Natural killer cell (primary cell): ENCODE results near the gene MAP3K8. TPM values are rescaled to one million over a fixed set of nuclear protein-coding genes. Genes with fewer than 3 reads are reported as not detected.
A peak's percentile ranks its signal among the peaks of the same experiment; 100 is the strongest.

ENCODE experiments used
- ATAC-seq, 3 donors: fragments of 150-1000 bp in 2 of 3; fragments of 200-7000 bp in 1 of 3; cut with Tn5 transposase; 1 replicate in 1 of 3; 2 replicates in 2 of 3; pipeline ENCODE4 v1.10.0; 2021; ENCODE audit warnings: mild to moderate bottlenecking in 2 of 3, moderate library complexity in 2 of 3
- DNase-seq, 2 donors: peaks; one replicate each; pipeline versions ENCODE4 v3.0.0 to v3.0.0-alpha.2; 2013 to 2021; ENCODE audit warnings: mixed read lengths in 1 of 2
- H3K27ac ChIP-seq: one replicate; pipeline ENCODE4 v1.5.1; 2013; ENCODE audit warnings: mild to moderate bottlenecking, low read length
- H3K27me3 ChIP-seq: one replicate; pipeline ENCODE4 v1.6.1; 2013; ENCODE audit warnings: low read length; ENCODE audit not compliant: control insufficient read depth, insufficient read depth
- H3K36me3 ChIP-seq: one replicate; pipeline ENCODE4 v1.6.1; 2013; ENCODE audit warnings: low read length; ENCODE audit not compliant: control insufficient read depth, insufficient read depth
- H3K4me1 ChIP-seq: one replicate; pipeline ENCODE4 v1.6.1; 2013; ENCODE audit warnings: low read length; ENCODE audit not compliant: control insufficient read depth, insufficient read depth
- H3K4me3 ChIP-seq: one replicate; pipeline ENCODE4 v1.5.1; 2013; ENCODE audit warnings: low read length
- H3K9me3 ChIP-seq: one replicate; pipeline ENCODE4 v1.6.1; 2013; ENCODE audit warnings: low read length; ENCODE audit not compliant: control insufficient read depth, insufficient read depth
- H3K27ac Mint-ChIP-seq, 2 donors: one replicate each; pipeline ENCODE4 v1.8.0; 2022; ENCODE audit warnings: mild to moderate bottlenecking in 2 of 2, mixed read lengths in 2 of 2, moderate library complexity in 1 of 2
- H3K27me3 Mint-ChIP-seq, 2 donors: one replicate each; pipeline ENCODE4 v1.8.0; 2022; ENCODE audit warnings: low read depth in 2 of 2, mixed read lengths in 2 of 2
- H3K36me3 Mint-ChIP-seq: one replicate; pipeline ENCODE4 v1.8.0; 2022; ENCODE audit warnings: mixed read lengths
- H3K4me1 Mint-ChIP-seq, 2 donors: one replicate each; pipeline ENCODE4 v1.8.0; 2022; ENCODE audit warnings: mixed read lengths in 2 of 2
- H3K4me3 Mint-ChIP-seq: one replicate; pipeline ENCODE4 v1.8.0; 2022; ENCODE audit warnings: mild to moderate bottlenecking, moderate library complexity, mixed read lengths
- H3K9me3 Mint-ChIP-seq, 2 donors: one replicate each; pipeline ENCODE4 v1.8.0; 2022; ENCODE audit warnings: mixed read lengths in 2 of 2
- CTCF ChIP-seq: fragments of 200-600 bp; IDR thresholded peaks from one replicate; pipeline ENCODE4 v1.8.0; 2022; ENCODE audit warnings: antibody characterized with exemption
- WGBS: methylation state at CpG from one replicate; pipeline ENCODE4 v1.1.7; 2013; ENCODE audit warnings: missing lambda C conversion rate; ENCODE audit not compliant: insufficient coverage; 5-methylcytosine and 5-hydroxymethylcytosine counted together
- intact Hi-C: fragments of 100-400 bp; cut with micrococcal nuclease; formaldehyde crosslinking; loops from one replicate; pipeline ENCODE4 v1.14.2; 2022
- total RNA-seq, 4 donors: library from RNA; stranded (reverse); fragments of 120-200 nt in 1 of 4; gene quantifications; one replicate each; pipeline versions ENCODE4 v1.2.3 to v1.2.4, GENCODE V29; 2013 to 2022

The MAP3K8 gene
- total RNA-seq, 3 donors from 2014 or later (not counting 1 experiment from before 2014, with no cell fraction given) = 200 to 244 (median 236) TPM

- Mint-ChIP-seq H3K36me3 (no peaks in the 10 kb centered on the region), H3K27me3 (no peaks in the 10 kb centered on the region), H3K9me3 (no peaks in the 10 kb centered on the region), H3K4me3 (no peak overlapping the region), H3K27ac (no peak overlapping the region), H3K4me1 (peaks cover 19 to 33% of the 10 kb centered on the region in 2 donors)
- no peak overlapping the region for H3K27ac ChIP-seq
- H3K4me3 ChIP-seq = no peak overlapping the region
- intact Hi-C loops = no loop called here
- 67% methylated on average over 1 of the region's 2 CpGs for WGBS
- TF ChIP-seq CTCF = no peak
- no peaks in the 10 kb centered on the region for H3K27me3 ChIP-seq
- no peaks in the 10 kb centered on the region for H3K36me3 ChIP-seq
- ATAC-seq (no peak), DNase-seq (no peak)
- H3K9me3 ChIP-seq = no peaks in the 10 kb centered on the region
- peaks cover 14% of the 10 kb centered on the region for H3K4me1 ChIP-seq
Measured at GRCh38 chr10:30420266-30420665, 13.7 kb upstream of the MAP3K8 start.

GRCh38 chr10:30420766-30421165 lies 13.2 kb upstream of the MAP3K8 start:
- ATAC-seq (no peak), DNase-seq (no peak)
- Mint-ChIP-seq H3K27ac (no peak overlapping the region), H3K9me3 (no peaks in the 10 kb centered on the region), H3K36me3 (no peaks in the 10 kb centered on the region), H3K27me3 (no peaks in the 10 kb centered on the region), H3K4me1 (peaks cover 19 to 33% of the 10 kb centered on the region in 2 donors), H3K4me3 (no peak overlapping the region)
- no CpG with 5 or more reads among the region's 1 CpG for WGBS
- intact Hi-C loops = no loop called here
- no peak overlapping the region for H3K4me3 ChIP-seq
- no peaks in the 10 kb centered on the region for H3K36me3 ChIP-seq
- H3K9me3 ChIP-seq = no peaks in the 10 kb centered on the region
- TF ChIP-seq CTCF = no peak
- peaks cover 14% of the 10 kb centered on the region for H3K4me1 ChIP-seq
- peak overlapping the region; percentile 21 for H3K27ac ChIP-seq
- no peaks in the 10 kb centered on the region for H3K27me3 ChIP-seq

- no peak overlapping the region for H3K27ac Mint-ChIP-seq
- intact Hi-C loops = no loop called here
Measured at GRCh38 chr10:30422151-30422695, 11.8 kb upstream of the MAP3K8 start.

More at GRCh38 chr10:30422151-30422695, 11.8 kb upstream of the MAP3K8 start:
- Histone ChIP-seq H3K4me1 (peaks cover 16% of the 10 kb centered on the region), H3K4me3 (no peak overlapping the region), H3K27ac (no peak overlapping the region), H3K9me3 (no peaks in the 10 kb centered on the region), H3K36me3 (no peaks in the 10 kb centered on the region), H3K27me3 (no peaks in the 10 kb centered on the region)
- no peaks in the 10 kb centered on the region for H3K9me3 Mint-ChIP-seq
- no peaks in the 10 kb centered on the region for H3K36me3 Mint-ChIP-seq
- TF ChIP-seq CTCF = no peak
- no peaks in the 10 kb centered on the region for H3K27me3 Mint-ChIP-seq
- DNase-seq (no peak), ATAC-seq (peak in 2 of 3 donors; percentile 27 to 39)
- WGBS = 83% methylated on average over 3 of the region's 7 CpGs
- H3K4me3 Mint-ChIP-seq = no peak overlapping the region
- H3K4me1 Mint-ChIP-seq = peaks cover 19 to 33% of the 10 kb centered on the region in 2 donors
